Activated T-cell treated with anti-CD3 and anti-CD28 coated beads for 4 hours (primary cell): Measurements from ENCODE around the gene SLC23A1.

Experiments
- DNase-seq: peaks from one replicate; pipeline ENCODE4 v3.0.0-alpha.2; 2020

The SLC23A1 gene

GRCh38 chr5:139406963-139407362 is 23.9 kb upstream of the SLC23A1 start:
- no peak for DNase-seq

GRCh38 chr5:139404484-139404840 is 21.4 kb upstream of the SLC23A1 start:
- DNase-seq: no peak

GRCh38 chr5:139403787-139404483 is 20.8 kb upstream of the SLC23A1 start, which contains the start of gene SPATA24:
SPATA24 (minus strand) TSS chr5:139404089; CDS start chr5:139404060, 29 bp downstream.
- DNase-seq: peak; percentile 98

GRCh38 chr5:139403418-139403786 is 20.3 kb upstream of the SLC23A1 start:
- DNase-seq: no peak

GRCh38 chr5:139402561-139403158 is 19.6 kb upstream of the SLC23A1 start:
- DNase-seq: no peak

GRCh38 chr5:139401546-139401945 is 18.4 kb upstream of the SLC23A1 start:
- no peak for DNase-seq

GRCh38 chr5:139399501-139400121 is 16.5 kb upstream of the SLC23A1 start:
- DNase-seq: no peak

GRCh38 chr5:139397921-139398320 is 14.8 kb upstream of the SLC23A1 start:
- DNase-seq: no peak

GRCh38 chr5:139396691-139397090 is 13.6 kb upstream of the SLC23A1 start:
- no peak for DNase-seq

- DNase-seq: no peak
These were observed 12.9 kb upstream of the SLC23A1 start for GRCh38 chr5:139395844-139396640.

- DNase-seq: no peak
These were observed 11.8 kb upstream of the SLC23A1 start, which contains the start of gene PROB1 for GRCh38 chr5:139394654-139395566. PROB1 (minus strand) TSS chr5:139395104; CDS start chr5:139395081, 23 bp downstream.

- DNase-seq: no peak
These were observed 11.1 kb upstream of the SLC23A1 start for GRCh38 chr5:139394123-139394653.

- no peak for DNase-seq
These were observed 10.5 kb upstream of the SLC23A1 start for GRCh38 chr5:139393497-139394122.

- DNase-seq: peak; percentile 49
These were observed 9.8 kb upstream of the SLC23A1 start for GRCh38 chr5:139392678-139393496.

GRCh38 chr5:139392324-139392677 is 9.2 kb upstream of the SLC23A1 start:
- DNase-seq: no peak

GRCh38 chr5:139391570-139392323 is 8.7 kb upstream of the SLC23A1 start:
- DNase-seq: no peak

- no peak for DNase-seq
These were observed 7.8 kb upstream of the SLC23A1 start for GRCh38 chr5:139390639-139391569.
